Stimulated activated CD8-positive, alpha-beta memory T cell treated with anti-CD3 and anti-CD28 coated beads, Interleukin-15, amount 100 ng/mL, for 24 hours (primary cell): Measurements from ENCODE around the gene RB1.
"Not testable (repeated sequence)": the region's sequence is repeated elsewhere in the genome, so short reads cannot be mapped to it uniquely, and the experiment has no call there.

Experiments used
- DNase-seq: peaks from one replicate; pipeline ENCODE4 v3.0.0-alpha.2; 2020; ENCODE audit warnings: low read depth

Gene RB1

DNA sequence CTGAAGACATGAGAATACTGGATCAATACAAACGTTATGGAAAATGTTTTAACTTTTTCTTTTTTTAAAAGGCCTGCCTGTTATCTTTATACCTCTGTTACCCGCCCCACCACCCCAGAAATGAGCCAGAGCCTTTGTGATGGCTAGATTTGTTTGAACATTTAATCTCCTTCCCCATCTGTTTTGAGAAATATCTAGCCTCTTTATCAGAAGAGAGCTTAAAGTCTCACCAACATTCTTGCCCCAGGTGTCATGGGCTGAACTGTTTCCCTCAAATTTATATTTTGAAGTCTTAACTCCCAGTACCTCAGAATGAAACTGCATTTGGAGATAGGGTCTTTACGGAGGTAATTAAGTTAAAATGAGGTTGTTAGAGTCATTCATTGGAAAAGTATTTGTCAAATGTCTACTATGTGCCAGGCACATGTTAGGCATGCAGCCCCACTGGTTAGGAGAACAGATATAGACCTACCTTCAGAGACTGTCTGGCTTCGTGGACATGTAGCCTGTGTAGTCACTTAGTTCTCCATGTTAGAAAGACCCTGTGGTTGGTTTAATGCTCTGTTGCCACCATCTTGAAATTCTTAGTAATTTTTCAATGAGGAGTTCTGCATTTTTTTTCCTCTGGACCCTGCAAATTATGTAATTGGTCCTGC is 6.3 kb upstream of the RB1 start:
- DNase-seq = no peak

DNA sequence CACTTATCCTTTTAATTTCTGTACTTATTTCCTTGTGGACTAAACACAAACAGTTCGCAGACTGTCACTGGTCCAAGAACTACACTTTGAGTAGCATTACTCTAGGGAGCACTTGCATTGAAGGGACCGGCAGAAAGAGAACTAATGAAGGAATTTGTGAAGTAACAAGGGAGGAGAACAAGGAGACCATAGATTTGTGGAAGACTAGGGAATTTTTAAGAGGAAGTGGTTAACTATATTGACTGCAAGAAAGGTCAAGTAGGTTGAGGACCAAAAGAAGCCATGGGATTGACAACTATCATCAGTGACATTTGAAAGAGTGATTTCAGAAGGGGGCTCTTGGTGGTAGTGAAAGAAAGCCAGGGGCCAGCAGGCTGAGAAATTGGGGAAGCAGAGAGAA is 4.0 kb upstream of the RB1 start:
- no peak for DNase-seq

DNA sequence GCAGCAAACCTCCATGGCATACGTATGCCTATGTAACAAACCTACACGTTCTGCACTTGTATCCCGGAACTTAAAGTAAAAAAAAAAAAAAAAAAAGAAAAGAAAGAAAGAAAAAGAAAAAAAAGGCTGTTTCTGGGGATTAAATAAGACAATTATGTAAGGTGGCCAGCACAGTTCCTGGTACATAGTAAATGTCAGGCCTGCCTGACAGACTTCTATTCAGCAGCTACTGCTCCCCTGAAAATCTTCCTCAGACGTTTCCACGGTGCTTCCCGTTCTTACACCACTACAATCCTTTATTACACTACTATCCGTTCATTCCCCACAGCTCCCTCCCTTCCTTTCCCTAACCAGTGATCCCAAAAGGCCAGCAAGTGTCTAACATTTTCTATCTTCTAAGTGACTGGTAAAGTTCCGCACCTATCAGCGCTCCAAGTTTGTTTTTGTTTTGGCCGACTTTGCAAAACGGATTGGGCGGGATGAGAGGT is 636 bp upstream of the RB1 start:
- no peak for DNase-seq

DNA sequence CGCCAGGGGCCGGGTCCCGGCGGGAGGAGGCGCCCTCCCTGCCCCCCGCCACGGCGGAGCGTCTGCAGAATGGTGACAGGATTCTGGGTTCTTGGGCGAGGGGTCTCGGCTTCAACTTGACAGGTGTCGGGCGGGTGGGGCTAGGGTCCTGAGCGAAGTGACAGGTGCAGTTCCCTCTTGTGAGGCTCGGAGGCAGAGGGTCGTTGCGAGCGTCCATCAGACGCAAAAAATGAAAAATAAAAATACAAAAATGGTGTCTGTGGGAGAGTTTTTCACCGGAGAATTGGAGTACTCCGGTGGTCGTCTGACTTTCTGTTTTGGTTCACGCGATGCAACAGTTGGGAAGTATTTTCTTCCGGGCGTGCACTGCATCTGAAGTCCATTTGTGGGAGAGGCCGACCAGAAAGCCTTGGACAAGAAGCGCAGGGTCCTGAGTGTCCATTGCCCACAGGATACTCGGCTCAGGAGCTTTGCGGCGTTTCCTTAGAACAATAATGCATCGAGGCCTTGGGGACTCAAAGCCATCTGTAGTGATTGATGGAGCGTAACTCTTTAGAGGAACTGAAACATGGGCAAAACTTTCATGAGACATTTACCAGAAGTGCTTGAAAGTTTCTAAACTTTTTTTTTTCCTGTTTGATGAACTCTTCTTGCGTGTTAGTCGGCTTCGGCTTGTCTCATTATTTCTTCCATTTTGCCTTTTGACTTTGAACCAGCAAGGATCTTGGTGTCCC is 759 bp downstream of the RB1 start:
- DNase-seq = no peak

DNA sequence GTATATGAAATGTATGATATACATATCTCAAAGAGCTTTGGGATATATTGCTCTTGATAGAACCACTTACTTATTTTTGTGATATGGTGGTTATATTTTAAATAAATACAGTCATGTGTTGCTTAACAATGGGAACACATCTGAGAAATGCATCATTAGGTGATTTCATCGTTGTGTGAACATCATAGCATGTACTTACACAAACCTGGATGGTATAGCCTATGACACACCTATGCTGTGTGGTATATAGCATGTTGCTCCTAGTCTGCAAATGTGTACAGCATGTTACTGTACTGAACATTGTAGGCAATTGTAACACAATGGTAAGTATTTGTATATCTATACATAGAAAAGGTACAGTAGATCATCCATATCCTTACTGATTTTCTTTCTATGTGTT is 7.7 kb downstream of the RB1 start:
- DNase-seq = no peak

DNA sequence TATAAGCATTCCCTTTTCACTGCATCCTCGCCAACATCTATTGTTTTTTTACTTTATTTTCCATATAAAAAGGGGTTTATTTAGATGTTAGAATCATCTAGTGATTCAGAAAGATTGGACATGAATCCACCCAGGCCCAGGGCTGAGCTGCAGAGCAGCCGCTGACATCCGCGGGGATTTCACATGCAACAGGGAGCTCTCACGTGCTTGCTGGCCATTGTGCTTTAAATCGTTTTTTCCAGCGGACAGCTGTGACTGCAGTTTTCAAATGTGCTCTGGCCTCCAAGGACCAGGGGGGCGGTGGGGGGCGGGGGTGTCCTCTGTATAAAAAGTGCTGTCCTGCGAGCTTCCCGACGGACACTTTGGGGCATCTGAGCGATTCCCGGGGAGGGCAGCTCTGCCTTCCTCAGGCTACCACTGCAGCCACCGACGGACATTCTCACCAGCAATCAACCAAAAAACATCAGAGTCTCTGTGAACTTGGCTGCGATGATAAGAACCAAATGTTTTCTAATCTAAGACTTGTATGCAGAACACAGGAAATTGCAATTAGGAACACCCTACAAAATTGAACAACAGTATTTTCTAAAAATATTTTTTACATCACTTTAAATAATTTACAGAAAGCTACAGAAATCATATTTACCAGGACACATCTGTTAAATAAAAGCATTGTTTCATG is 12.6 kb downstream of the RB1 start:
- DNase-seq = no peak

DNA sequence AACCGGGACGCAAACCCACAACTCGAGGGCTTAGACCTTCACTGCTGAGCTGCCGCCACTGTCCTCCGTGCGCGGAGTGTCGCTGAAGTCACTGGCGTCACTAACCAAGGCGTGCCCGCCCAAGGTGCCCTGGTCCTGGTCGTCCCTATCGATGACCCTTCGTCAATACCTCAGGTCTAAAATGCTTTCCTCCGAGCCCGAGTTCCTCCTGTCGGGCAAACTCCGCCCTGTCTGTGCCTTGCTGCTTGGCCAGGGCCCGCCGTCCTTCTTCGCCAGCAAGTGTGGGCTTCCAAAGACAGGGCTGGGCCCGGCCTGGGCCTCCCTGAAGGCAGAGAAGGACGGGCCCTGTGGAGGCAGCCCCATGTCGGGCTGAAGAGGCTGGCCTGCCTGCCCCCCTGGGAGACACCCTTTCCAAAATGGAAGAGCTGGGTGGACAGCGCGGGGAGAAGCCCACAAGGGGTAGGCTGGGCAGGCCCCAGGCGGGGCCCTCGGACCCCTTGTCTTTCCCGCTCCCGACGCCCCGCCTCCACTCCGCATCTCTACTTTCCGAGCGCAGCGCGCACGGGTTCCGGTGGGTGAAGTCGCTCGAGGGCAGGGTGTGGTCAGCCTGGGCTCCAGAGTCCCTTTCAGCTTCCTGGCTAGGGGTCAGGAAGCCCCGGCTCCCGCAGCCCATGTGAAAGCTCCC is 13.4 kb downstream of the RB1 start:
- DNase-seq = no peak

DNA sequence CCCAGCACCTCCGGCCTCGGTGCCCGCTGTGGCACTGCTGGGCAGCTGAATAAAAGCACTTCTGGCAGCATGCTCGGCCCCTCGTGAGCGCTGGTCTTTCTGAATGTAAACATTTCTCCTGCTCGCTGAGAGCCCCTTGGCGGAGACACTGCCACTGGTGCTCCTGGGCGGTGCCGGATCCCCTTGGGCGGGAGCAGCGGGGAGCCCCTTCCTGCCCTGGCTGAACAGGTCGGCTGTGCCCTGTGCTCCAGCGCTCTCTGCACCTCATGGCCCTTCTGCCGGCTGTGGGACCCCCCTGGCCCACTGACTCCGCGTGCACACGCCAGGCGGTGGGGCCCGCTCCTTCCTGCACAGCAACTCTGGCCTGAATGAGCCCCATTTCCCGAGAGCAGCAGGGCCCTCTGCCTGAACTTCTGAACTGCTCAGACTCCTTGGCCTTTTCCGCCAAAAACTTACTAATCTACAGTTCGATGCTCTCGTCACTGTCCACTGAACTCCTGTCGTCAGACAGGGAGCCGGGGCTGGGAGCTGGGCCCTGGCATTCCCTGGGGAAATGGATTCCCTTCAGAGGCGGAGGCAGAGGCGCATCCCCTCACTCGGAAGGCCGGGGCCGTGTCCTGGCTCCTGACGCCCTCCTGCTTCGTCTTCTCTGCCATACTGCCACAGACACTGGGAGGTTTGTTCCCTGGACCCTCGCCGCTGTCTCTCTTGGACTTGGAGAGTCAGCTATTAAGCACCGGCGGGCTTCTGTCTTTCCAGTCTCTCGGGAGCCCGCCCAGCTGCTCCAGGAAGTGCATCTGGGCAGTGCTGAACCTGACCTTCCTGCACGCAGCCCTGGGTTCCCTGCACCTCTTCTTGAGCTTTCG is 14.2 kb downstream of the RB1 start:
- DNase-seq = no peak

DNA sequence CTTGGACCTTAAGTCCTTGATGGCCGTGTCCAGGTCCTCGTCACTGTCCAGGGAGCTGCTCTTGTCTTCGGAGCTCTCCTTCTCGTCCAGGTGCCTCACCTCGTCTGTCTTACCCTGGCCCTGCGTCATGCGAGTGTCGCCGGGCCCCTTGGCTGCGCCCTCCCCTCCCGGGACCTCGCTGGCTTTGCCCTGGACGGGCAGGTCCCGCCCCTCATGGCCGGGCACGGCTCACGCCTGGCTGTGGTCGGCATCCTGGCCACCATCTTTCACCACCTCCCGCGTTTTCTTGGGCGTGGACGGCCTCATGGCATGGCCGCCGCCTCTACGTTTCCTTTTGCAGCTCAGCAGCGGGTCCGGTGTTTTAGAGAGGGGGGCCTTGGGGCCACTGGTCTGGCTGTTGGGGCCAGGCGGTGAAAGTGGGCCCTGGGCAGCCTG is 14.8 kb downstream of the RB1 start:
- no peak for DNase-seq

DNA sequence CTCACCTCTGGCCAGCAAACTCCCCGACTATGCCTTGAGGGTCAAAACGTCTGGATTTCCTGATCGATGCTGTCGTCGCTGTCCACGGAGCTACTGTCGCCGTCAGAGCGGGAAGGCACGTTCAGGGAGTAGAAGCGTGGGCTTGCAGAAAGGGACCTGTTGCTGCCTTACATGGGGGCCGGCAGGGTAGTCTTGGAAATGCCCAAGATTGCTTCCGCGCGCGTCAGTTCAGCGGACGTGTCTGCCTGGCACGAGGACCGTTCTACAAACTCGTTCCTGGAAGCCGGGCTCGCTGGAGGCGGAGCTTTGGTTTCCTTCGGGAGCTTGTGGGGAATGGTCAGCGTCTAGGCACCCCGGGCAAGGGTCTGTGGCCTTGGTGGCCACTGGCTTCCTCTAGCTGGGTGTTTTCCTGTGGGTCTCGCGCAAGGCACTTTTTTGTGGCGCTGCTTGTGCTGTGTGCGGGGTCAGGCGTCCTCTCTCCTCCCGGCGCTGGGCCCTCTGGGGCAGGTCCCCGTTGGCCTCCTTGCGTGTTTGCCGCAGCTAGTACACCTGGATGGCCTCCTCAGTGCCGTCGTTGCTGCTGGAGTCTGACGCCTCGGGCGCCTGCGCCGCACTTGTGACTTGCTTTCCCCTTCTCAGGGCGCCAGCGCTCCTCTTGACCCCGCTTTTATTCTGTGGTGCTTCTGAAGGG is 15.4 kb downstream of the RB1 start:
- DNase-seq = no peak

DNA sequence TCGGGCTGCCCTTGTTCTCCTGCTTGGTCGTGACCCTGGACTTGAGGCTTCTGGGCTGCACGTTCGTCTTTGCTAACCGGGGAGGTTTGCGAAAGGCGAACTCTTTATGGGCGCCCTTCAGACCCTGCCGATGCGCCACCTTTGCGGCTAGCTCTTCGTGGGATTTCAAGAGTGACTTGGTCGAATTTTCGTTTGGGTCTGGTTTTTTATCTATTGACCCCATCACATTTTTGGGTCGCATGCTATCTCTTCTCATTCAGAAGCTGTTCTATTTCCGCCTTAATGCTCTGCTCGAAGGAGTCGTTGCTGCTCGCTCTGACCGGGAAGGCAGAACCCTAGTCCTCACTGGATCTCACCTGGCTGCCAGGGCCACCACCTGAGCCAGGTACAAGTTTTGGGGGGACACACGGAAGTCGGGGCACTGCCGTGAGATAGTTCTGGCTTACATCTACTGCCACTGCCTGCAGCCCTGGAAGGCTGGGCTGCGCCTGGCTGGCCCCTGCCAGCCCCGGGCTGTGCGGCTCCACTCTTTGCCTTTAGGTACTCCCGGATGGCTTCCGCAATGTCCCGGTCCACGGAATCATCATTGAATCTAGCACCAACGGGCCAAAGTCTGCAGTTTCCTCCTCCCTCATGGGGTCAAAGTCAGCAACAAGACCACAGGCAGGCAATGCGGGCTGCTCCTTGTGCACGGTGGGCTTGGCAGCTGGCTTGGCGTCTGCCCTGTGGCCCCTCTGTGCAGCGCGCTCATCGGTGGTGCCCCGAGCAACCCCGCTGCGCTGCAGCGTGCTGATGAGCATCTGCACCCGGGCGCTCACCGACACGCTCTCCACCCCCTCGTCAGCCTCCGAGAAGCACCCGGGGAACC is 16.2 kb downstream of the RB1 start:
- DNase-seq = no peak

DNA sequence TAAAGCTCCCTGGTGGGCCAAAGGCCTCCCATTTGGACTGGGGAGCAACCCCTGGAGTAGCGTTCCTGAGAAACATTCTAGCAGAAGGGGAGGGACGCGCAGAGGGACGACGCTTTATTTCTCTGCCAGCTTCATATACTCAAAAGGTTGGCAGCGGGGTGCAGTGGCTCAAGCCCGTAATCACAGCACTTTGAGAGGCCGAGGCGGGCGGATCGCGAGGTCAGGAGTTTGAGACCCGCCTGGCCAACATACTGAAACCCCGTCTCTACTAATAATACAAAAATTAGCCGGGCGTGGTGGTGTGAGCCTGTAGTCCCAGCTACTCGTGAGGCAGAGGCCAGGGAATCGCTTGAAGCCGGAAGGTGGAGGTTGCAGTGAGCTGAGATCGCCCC is 16.8 kb downstream of the RB1 start:
- DNase-seq = no peak

DNA sequence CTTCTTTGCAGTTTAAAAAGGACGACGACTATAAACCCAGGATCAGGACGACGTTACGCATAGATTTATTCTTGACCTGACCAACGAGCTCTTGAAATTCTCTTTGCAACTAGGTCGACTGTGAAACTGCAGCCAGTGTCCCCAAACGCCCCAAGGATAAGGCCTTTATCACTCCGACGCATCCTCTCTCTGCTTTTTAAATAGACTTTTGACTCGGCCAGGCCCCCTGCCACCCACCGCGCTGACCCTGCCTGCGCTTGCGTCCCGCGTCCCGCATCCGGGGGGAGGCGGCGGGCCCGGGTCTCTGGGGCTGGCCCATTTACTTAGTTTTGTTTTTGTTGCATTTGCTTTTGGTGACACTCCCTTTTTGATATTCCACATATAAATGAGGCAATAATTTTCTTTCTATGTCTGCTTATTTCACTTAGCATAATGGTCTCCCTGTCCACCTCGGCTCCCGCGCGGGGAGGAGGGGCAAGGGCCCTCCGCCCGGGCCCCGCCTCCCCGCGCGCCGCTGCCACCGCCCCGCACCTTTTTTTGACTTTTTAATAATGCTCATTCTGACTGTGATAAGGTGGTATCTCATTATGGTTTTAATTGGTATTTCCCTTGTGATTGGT is 17.4 kb downstream of the RB1 start:
- DNase-seq = no peak

DNA sequence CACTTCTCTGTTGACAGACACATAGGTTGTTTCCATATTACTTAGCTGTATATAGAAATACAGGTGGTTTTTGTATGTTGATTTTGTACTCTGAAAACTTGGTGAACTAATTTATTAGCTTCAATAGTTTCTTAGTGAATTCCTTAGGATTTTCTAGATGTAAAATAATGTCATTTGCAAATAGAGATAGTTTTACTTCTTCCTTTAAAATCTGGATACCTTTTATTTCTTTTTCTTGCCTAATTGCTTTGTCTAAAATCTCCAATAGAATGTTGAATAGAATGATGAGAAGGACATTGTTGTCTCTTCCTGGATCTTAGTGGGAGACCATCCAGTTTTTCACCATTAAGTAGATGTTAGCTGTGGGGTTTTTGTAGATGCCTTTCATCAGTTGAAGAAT is 18.7 kb downstream of the RB1 start:
- DNase-seq = no peak

DNA sequence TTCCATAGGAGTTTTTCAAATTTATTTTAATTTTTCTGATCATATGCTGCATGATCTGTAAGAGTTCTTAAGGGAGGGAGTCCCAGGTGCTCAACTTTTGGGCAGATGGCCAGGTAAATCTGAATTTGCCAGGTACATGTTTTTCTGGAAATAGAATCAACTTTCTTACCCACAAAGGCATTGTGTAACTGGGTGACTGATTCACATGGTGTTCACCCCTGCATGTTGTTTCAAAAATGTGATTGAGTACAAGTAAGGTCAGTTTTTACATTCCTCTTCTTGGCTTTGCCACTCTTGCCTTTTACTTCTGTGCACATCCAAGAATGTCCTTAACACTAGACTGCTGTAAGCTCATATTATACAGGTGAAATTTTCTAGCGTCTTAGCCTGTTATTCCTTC is 30.4 kb downstream of the RB1 start:
- DNase-seq = no peak

DNA sequence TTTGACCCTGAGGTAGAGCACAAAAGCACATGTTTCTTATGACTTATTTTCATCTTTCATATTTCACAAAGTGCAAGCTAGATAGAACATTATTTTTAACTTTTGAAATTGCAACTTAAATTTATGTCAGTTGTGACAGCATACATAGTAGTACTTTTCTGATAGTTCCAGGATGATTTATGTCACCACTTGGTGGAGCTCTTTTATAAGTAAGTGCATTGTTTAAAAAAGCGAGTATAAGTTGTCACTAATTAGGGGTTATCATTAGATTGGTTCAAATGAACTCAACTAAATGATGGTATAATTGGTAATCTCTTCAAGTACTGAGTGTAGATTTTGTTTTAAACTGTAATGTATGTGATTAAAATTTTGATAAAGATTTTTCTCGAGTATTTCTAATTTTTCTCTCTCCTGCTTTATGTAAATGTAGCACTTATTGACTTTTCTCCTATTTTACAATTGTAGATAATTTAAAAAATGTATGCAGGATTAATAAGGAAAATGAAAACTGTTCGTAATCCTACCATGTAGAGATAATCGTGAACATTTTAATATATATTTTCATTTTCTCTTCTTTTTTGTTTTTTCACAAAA is 31.1 kb downstream of the RB1 start:
- DNase-seq = no peak

DNA sequence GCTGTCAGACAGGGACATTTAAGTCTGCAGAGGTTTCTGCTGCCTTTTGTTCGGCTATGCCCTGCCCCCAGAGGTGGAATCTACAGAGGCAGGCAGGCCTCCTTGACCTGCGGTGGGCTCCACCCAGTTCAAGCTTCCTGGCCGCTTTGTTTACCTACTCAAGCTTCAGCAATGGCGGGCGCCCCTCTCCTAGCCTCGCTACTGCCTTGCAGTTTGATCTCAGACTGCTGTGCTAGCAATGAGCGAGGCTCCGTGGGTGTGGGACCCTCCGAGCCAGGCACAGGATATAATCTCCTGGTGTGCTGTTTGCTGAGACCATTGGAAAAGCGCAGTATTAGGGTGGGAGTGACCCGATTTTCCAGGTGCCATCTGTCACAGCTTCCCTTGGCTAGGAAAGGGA is 35.6 kb downstream of the RB1 start:
- not testable (repeated sequence) for DNase-seq

DNA sequence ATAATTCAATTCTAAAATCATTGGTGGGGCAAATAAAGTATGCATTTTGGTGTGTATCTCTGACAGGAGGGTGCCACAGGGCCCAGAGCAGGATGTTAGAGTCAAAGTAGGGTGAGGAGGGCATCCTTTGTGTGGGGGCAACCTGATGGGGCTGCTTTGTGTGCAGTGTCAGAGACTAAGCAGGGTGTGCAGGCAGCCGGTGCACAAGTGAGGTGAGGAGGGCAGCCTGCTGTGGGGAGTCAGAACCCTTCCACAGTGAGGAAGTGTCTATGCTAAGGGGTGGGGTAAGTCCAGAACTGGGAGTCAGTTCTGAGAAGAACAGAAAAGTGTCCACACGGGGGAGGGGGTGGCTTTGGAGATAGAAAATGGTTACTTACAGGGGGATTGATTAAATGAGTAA is 40.7 kb downstream of the RB1 start:
- no peak for DNase-seq

DNA sequence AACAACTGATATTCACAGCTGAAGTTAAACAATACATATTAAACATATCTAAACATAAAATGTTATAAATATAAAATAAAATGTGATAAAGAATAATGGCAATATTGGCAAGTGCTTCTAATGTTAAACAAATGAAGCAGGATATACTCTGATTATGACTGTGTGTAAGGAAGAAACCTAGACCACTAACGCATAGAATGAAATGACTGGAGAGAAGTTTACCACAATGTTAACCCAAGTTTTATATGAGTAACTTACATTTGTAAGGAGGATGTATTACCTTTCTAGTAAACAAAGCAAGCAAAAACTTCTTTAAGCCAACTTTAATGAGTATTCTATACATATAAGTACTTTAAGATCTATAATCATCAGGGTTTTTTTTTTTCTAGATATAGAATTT is 43.0 kb downstream of the RB1 start:
- no peak for DNase-seq
